H9 (cell line): ENCODE data around the gene ORMDL1. TPM values are rescaled to one million over a fixed set of nuclear protein-coding genes. Genes with fewer than 3 reads are reported as not detected.

Source experiments
- DNase-seq: peaks from one replicate; pipeline ENCODE4 v3.0.0-alpha.2; 2017
- H2AFZ ChIP-seq: one replicate; pipeline ENCODE4 v1.6.1; 2013; ENCODE audit warnings: mild to moderate bottlenecking, low read length, control low read depth, moderate library complexity
- H2AK5ac ChIP-seq: 2 replicates; pipeline ENCODE4 v1.6.1; 2013; ENCODE audit warnings: low read length, control low read depth, mixed read lengths; ENCODE audit not compliant: insufficient read length
- H2BK120ac ChIP-seq: one replicate; pipeline ENCODE4 v1.6.1; 2013; ENCODE audit warnings: low read depth, mild to moderate bottlenecking, low read length, control low read depth, inconsistent platforms; ENCODE audit not compliant: poor library complexity, severe bottlenecking
- H2BK12ac ChIP-seq: 2 replicates; pipeline ENCODE4 v1.6.1; 2013; ENCODE audit warnings: low read length, control low read depth, mixed read lengths, low read depth; ENCODE audit not compliant: insufficient read length
- H2BK15ac ChIP-seq: 2 replicates; pipeline ENCODE4 v1.6.1; 2013; ENCODE audit warnings: low read depth, low read length, control low read depth
- H2BK20ac ChIP-seq: one replicate; pipeline ENCODE4 v1.6.1; 2013; ENCODE audit warnings: low read depth, mild to moderate bottlenecking, low read length, control low read depth, inconsistent platforms; ENCODE audit not compliant: poor library complexity, severe bottlenecking
- H2BK5ac ChIP-seq: 2 replicates; pipeline ENCODE4 v1.6.1; 2013; ENCODE audit warnings: low read length, control low read depth, mixed read lengths; ENCODE audit not compliant: insufficient read length
- H3K14ac ChIP-seq: 2 replicates; pipeline ENCODE4 v1.6.1; 2013; ENCODE audit warnings: low read length, control low read depth; ENCODE audit not compliant: insufficient read depth
- H3K18ac ChIP-seq: 2 replicates; pipeline ENCODE4 v1.6.1; 2013; ENCODE audit warnings: low read depth, mild to moderate bottlenecking, mixed read lengths, low read length, control low read depth; ENCODE audit not compliant: insufficient read length
- H3K23ac ChIP-seq: 2 replicates; pipeline ENCODE4 v1.6.1; 2013; ENCODE audit warnings: low read length, control low read depth, mixed read lengths, low read depth; ENCODE audit not compliant: insufficient read length
- H3K23me2 ChIP-seq: 2 replicates; pipeline ENCODE4 v1.6.1; 2013; ENCODE audit warnings: low read depth, mild to moderate bottlenecking, mixed read lengths, low read length, control low read depth; ENCODE audit not compliant: insufficient read length, poor library complexity, severe bottlenecking
- H3K27ac ChIP-seq: 2 replicates; pipeline ENCODE4 v1.5.1; 2013; ENCODE audit warnings: low read length, control low read depth, mixed read lengths, low read depth; ENCODE audit not compliant: insufficient read length
- H3K27me3 ChIP-seq: 2 replicates; pipeline ENCODE4 v1.6.1; 2013; ENCODE audit warnings: low read length, control low read depth, inconsistent platforms; ENCODE audit not compliant: insufficient read depth
- H3K4ac ChIP-seq: 2 replicates; pipeline ENCODE4 v1.6.1; 2013; ENCODE audit warnings: low read depth, mild to moderate bottlenecking, control low read depth, inconsistent platforms, low read length, moderate library complexity
- H3K4me1 ChIP-seq: 2 replicates; pipeline ENCODE4 v1.6.1; 2013; ENCODE audit warnings: low read length, control low read depth, inconsistent platforms; ENCODE audit not compliant: insufficient read depth
- H3K4me2 ChIP-seq: 2 replicates; pipeline ENCODE4 v1.6.1; 2013; ENCODE audit warnings: low read length, control low read depth, mixed read lengths; ENCODE audit not compliant: insufficient read length, insufficient read depth
- H3K56ac ChIP-seq: 2 replicates; pipeline ENCODE4 v1.6.1; 2013; ENCODE audit warnings: low read depth, mild to moderate bottlenecking, mixed read lengths, low read length, control low read depth; ENCODE audit not compliant: insufficient read length
- H3K79me1 ChIP-seq: 2 replicates; pipeline ENCODE4 v1.6.1; 2013; ENCODE audit warnings: low read depth, mild to moderate bottlenecking, moderate library complexity, low read length, control low read depth, inconsistent platforms; ENCODE audit not compliant: insufficient read depth, poor library complexity, severe bottlenecking
- H3K79me2 ChIP-seq: 2 replicates; pipeline ENCODE4 v1.6.1; 2013; ENCODE audit warnings: low read length, control low read depth, inconsistent platforms; ENCODE audit not compliant: insufficient read depth
- H3K9ac ChIP-seq: 2 replicates; pipeline ENCODE4 v1.6.1; 2013; ENCODE audit warnings: low read length, control low read depth, mixed read lengths; ENCODE audit not compliant: insufficient read length; ENCODE audit errors: extremely low read depth
- H3K9me3 ChIP-seq: one replicate; pipeline ENCODE4 v1.6.1; 2013; ENCODE audit warnings: low read depth, low read length, inconsistent platforms; ENCODE audit not compliant: control insufficient read depth
- H3T11ph ChIP-seq: one replicate; pipeline ENCODE4 v1.6.1; 2013; ENCODE audit warnings: mild to moderate bottlenecking, low read length, control low read depth, inconsistent platforms
- H4K20me1 ChIP-seq: one replicate; pipeline ENCODE4 v1.6.1; 2013; ENCODE audit not compliant: control insufficient read depth, insufficient read length, insufficient read depth
- H4K5ac ChIP-seq: 2 replicates; pipeline ENCODE4 v1.6.1; 2013; ENCODE audit warnings: low read depth, mild to moderate bottlenecking, mixed read lengths, low read length, control low read depth; ENCODE audit not compliant: insufficient read length
- H4K8ac ChIP-seq: replicated peaks from 2 replicates; pipeline ENCODE4 v1.6.1; 2013; ENCODE audit warnings: low read length, control low read depth, mixed read lengths, low read depth; ENCODE audit not compliant: insufficient read length
- H4K91ac ChIP-seq: 2 replicates; pipeline ENCODE4 v1.6.1; 2013; ENCODE audit warnings: low read depth, mild to moderate bottlenecking, moderate library complexity, mixed read lengths, low read length, control low read depth; ENCODE audit not compliant: insufficient read length
- H3K27ac Mint-ChIP-seq, 3 experiments: 2 replicates in 2 of 3; 3 replicates in 1 of 3; pipeline ENCODE4 v1.8.0; 2020 to 2021; ENCODE audit warnings: mixed read lengths in 3 of 3, mild to moderate bottlenecking in 1 of 3, moderate library complexity in 1 of 3
- H3K27me3 Mint-ChIP-seq: 2 replicates; pipeline ENCODE4 v1.8.0; 2021; ENCODE audit warnings: low read depth, mild to moderate bottlenecking, moderate library complexity, mixed read lengths
- H3K36me3 Mint-ChIP-seq, 3 experiments: 2 replicates in 2 of 3; 3 replicates in 1 of 3; pipeline ENCODE4 v1.8.0; 2020 to 2021; ENCODE audit warnings: low read depth in 3 of 3, mixed read lengths in 3 of 3; ENCODE audit not compliant: insufficient read depth in 1 of 3
- H3K4me1 Mint-ChIP-seq, 2 experiments: 2 replicates each; pipeline ENCODE4 v1.8.0; 2020; ENCODE audit warnings: mixed read lengths in 2 of 2
- H3K4me3 Mint-ChIP-seq, 2 experiments: 2 replicates in 1 of 2; 3 replicates in 1 of 2; pipeline ENCODE4 v1.8.0; 2020 to 2021; ENCODE audit warnings: mild to moderate bottlenecking in 2 of 2, mixed read lengths in 2 of 2, moderate library complexity in 1 of 2
- H3K9me3 Mint-ChIP-seq, 2 experiments: 2 replicates in 1 of 2; 3 replicates in 1 of 2; pipeline ENCODE4 v1.8.0; 2020; ENCODE audit warnings: mild to moderate bottlenecking in 2 of 2, mixed read lengths in 2 of 2, moderate library complexity in 1 of 2
- WGBS: extraction: QIAGEN DNeasy Blood & Tissue Kit; methylation state at CpG from one replicate; pipeline ENCODE4 v1.1.7; 2013; ENCODE audit warnings: missing lambda C conversion rate, low lambda C conversion rate, mixed read lengths; ENCODE audit not compliant: insufficient read length; ENCODE audit errors: extremely low coverage; 5-methylcytosine and 5-hydroxymethylcytosine counted together
- total RNA-seq: library from RNA; stranded (reverse); gene quantifications from 2 replicates; pipeline ENCODE4 v1.2.1, GENCODE V29; 2021
- TF ChIP-seq, protein P1 (sequence below): fragments of 200-600 bp; sonication (generic); conservative IDR thresholded peaks from 3 replicates; pipeline ENCODE4 v1.8.0; 2021; ENCODE audit warnings: antibody characterized with exemption, mild to moderate bottlenecking

Gene ORMDL1
- total RNA-seq, 1 experiment from 2014 or later = 59.7 TPM

DNA sequence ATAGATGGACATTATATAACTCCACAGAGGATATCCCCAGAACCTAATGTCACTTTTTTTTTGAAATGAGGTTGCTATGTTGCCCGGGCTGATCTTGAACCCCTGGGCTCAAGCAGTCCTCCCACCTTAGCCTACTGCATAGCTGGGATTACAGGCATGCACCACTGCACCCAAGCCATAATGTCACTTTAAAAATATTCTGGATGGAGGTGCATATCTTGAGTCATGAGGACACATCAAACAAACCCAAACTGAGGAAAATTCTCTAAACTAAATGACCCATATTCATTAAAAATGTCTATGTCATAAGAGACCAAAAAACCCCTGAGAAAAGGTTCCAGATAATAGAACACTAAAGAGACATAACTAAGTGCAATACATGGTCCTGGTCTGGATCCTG, 57.9 kb downstream of the ORMDL1 start:
- H3K9me3 ChIP-seq = no peaks in the 10 kb centered on the region
- no peak overlapping the region for H2BK15ac ChIP-seq
- no peaks in the 10 kb centered on the region for H3K79me1 ChIP-seq
- H2AFZ ChIP-seq = no peak overlapping the region
- H3K9ac ChIP-seq = no peak overlapping the region
- no peaks in the 10 kb centered on the region for H3K79me2 ChIP-seq
- H2BK5ac ChIP-seq = no peak overlapping the region
- Mint-ChIP-seq H3K4me1 (no peaks in the 10 kb centered on the region), H3K36me3 (no peaks in the 10 kb centered on the region), H3K27ac (no peak overlapping the region), H3K27me3 (no peaks in the 10 kb centered on the region), H3K9me3 (no peaks in the 10 kb centered on the region), H3K4me3 (no peak overlapping the region)
- H3K27ac ChIP-seq = no peak overlapping the region
- H3K4ac ChIP-seq = no peak overlapping the region
- H3T11ph ChIP-seq = no peak overlapping the region
- no peak overlapping the region for H3K14ac ChIP-seq
- H3K4me2 ChIP-seq = no peak overlapping the region
- H3K23me2 ChIP-seq = no peaks in the 10 kb centered on the region
- H3K27me3 ChIP-seq = no peaks in the 10 kb centered on the region
- H4K5ac ChIP-seq = no peak overlapping the region
- H2BK120ac ChIP-seq = no peak overlapping the region
- H2BK12ac ChIP-seq = no peak overlapping the region
- no peaks in the 10 kb centered on the region for H3K4me1 ChIP-seq
- no peak overlapping the region for H2BK20ac ChIP-seq
- TF ChIP-seq, protein P1, sequence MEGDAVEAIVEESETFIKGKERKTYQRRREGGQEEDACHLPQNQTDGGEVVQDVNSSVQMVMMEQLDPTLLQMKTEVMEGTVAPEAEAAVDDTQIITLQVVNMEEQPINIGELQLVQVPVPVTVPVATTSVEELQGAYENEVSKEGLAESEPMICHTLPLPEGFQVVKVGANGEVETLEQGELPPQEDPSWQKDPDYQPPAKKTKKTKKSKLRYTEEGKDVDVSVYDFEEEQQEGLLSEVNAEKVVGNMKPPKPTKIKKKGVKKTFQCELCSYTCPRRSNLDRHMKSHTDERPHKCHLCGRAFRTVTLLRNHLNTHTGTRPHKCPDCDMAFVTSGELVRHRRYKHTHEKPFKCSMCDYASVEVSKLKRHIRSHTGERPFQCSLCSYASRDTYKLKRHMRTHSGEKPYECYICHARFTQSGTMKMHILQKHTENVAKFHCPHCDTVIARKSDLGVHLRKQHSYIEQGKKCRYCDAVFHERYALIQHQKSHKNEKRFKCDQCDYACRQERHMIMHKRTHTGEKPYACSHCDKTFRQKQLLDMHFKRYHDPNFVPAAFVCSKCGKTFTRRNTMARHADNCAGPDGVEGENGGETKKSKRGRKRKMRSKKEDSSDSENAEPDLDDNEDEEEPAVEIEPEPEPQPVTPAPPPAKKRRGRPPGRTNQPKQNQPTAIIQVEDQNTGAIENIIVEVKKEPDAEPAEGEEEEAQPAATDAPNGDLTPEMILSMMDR = no peak
- H3K23ac ChIP-seq = no peak overlapping the region
- DNase-seq = no peak
- no peak overlapping the region for H3K18ac ChIP-seq
- H2AK5ac ChIP-seq = no peak overlapping the region
- no peak overlapping the region for H4K8ac ChIP-seq
- no peak overlapping the region for H4K91ac ChIP-seq
- no peak overlapping the region for H3K56ac ChIP-seq
- no peaks in the 10 kb centered on the region for H4K20me1 ChIP-seq
- no CpG with 5 or more reads among the region's 1 CpG for WGBS
